Measurements from ENCODE around the gene RING1. TPM values are rescaled to one million over a fixed set of nuclear protein-coding genes. Genes with fewer than 3 reads are reported as not detected.

The RING1 gene
- total RNA-seq, 2 experiments from 2014 or later = 27.1 to 28.6 TPM

DNA sequence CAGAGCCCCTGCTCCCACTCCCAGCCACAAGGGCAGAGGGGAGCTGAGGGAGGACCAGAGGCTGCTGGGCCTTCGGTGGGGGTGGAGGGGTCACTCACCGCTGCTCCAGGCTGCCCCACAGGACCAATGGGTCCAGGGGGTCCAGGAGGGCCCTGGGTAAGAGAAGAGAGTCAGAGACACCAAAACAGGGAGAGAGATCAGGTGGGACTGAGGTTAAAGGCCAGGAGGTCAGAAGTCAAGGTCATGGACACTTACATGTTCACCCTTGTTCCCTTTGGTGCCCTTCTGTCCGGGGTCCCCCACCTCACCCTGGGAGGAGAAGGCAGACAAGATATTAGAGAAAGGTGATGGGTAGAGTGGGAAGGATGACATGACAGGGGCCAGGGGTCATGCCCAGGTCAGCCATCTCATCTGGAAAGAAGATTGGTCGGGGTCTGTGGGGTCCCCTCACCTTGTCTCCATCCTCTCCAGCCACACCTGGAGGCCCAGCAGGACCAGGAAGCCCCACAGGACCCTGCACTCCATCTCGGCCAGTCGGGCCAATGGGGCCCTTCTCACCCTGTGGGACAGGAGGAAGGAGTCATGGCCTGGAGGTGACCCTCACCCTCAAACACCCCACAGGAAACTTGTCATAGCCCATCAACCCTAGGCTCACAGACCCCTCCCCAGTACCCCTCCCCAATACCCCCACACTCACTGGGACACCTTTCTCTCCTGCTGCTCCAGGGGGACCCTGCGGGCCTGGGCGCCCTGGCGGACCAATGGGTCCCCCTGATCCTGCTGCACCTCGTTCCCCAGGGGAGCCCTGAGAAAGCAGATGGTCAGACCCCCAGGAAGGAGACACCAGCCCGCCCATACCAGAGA lies 37.1 kb upstream of the RING1 start:
- Mint-ChIP-seq H3K36me3 (ENCODE audit: low read depth) (no peaks in the 10 kb centered on the region), H3K4me1 (ENCODE audit: low read depth) (no peaks in the 10 kb centered on the region), H3K9me3 (no peaks in the 10 kb centered on the region), H3K27me3 (peaks cover 11% of the 10 kb centered on the region), H3K4me3 (no peak overlapping the region), H3K27ac (no peak overlapping the region)
- Histone ChIP-seq H3K9me3 (ENCODE audit: control insufficient read depth in 1 of 2, insufficient read depth in 1 of 2, low read length in 2 of 2) (no peaks in the 10 kb centered on the region), H3K4me1 (ENCODE audit: insufficient read depth, low read length) (no peaks in the 10 kb centered on the region), H3K36me3 (ENCODE audit: insufficient read depth, low read length) (no peaks in the 10 kb centered on the region), H3K4me3 (ENCODE audit: low read length) (no peak overlapping the region), H3K27me3 (ENCODE audit: control insufficient read depth in 1 of 2, insufficient read depth in 2 of 2, low read length in 2 of 2) (peaks cover 0 to 3% of the 10 kb centered on the region in 2 experiments), H3K27ac (ENCODE audit: low read depth in 1 of 2, low read length in 2 of 2) (no peak overlapping the region)
- ChIA-PET CTCF (no interaction called here), POLR2A (interaction anchor here (1.1 kb wide), 1 partner anchor 200 kb away, joined by 3 read pairs; no protein-coding TSS in a partner anchor)
- no peak for ATAC-seq (ENCODE audit: poor library complexity)
- no peak for TF ChIP-seq CTCF (IDR thresholded peaks at IDR 0.05)
- intact Hi-C loops (cut with DNase I, micrococcal nuclease) = no loop called here
- no peak for DNase-seq

DNA sequence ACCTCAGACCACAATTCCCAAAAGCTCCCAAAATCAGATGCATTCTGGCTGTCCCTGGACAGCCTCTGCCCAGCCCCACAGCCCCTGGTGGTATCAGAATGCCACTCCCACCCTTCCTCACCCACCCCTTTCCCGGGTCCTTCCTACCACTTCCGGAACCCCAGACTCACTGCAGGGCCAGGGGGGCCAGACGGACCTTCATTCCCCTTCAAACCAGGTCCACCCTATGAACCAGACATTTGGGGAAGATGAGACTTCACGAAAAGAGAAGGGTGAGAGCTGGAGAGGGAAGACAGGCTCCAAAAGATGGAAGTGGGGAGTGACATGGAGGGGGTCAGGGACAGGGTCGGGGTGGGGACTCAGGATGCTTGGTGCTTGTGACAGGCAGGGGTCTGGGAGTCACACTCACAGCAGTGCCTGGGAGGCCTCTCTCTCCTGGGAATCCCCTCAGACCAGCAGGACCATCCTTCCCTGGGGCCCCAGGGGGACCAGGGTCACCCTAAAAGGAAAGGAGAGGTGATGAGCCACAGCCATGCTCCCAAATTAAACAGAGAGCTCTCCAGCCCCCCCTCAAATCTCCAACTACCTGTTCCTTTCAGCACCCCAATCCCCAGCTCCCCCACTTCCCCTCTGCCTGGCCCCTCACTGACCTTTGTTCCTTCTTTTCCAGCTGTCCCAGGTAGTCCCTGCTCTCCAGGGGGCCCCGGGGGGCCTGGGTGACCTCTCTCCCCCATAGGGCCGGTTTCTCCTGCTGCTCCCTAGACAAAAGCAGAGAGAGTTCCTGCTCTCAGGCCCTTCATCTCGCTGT lies 36.2 kb upstream of the RING1 start:
- POLR2A ChIA-PET = interaction anchor here (1.1 kb wide), 1 partner anchor 201 kb away, joined by 3 read pairs; no protein-coding TSS in a partner anchor
- intact Hi-C loops (cut with DNase I, micrococcal nuclease) = no loop called here

More for the DNA sequence above, 36.2 kb upstream of the RING1 start:
- Histone ChIP-seq H3K4me1 (ENCODE audit: insufficient read depth, low read length) (no peaks in the 10 kb centered on the region), H3K27me3 (ENCODE audit: control insufficient read depth in 1 of 2, insufficient read depth in 2 of 2, low read length in 2 of 2) (peaks cover 0 to 3% of the 10 kb centered on the region in 2 experiments), H3K9me3 (ENCODE audit: control insufficient read depth in 1 of 2, insufficient read depth in 1 of 2, low read length in 2 of 2) (no peaks in the 10 kb centered on the region), H3K36me3 (ENCODE audit: insufficient read depth, low read length) (no peaks in the 10 kb centered on the region), H3K4me3 (ENCODE audit: low read length) (no peak overlapping the region), H3K27ac (ENCODE audit: low read depth in 1 of 2, low read length in 2 of 2) (no peak overlapping the region)
- Mint-ChIP-seq H3K9me3 (no peaks in the 10 kb centered on the region), H3K4me1 (ENCODE audit: low read depth) (no peaks in the 10 kb centered on the region), H3K36me3 (ENCODE audit: low read depth) (no peaks in the 10 kb centered on the region), H3K27me3 (peaks cover 11% of the 10 kb centered on the region), H3K27ac (no peak overlapping the region), H3K4me3 (no peak overlapping the region)
- TF ChIP-seq CTCF (IDR thresholded peaks at IDR 0.05) = no peak
- ATAC-seq (ENCODE audit: poor library complexity) (no peak), DNase-seq (no peak)
- CTCF ChIA-PET = no interaction called here
